HEK293 (cell line): Measurements from ENCODE around the gene GIN1.

Experiments used
- CTCF ChIA-PET: fragments of 350-600 bp; formaldehyde crosslinking; extraction: SDS; loops from one replicate; lab custom pipeline; 2021; ENCODE audit warnings: antibody characterized with exemption; lab: Yijun Ruan, JAX
- POLR2A ChIA-PET: fragments of 300-600 bp; formaldehyde crosslinking; extraction: SDS; loops from one replicate; lab custom pipeline; 2020; ENCODE audit warnings: antibody characterized with exemption, inconsistent platforms; lab: Yijun Ruan, JAX
- H3K27ac ChIP-seq: fragments of 200-500 bp; sonication (Bioruptor generic); 2 replicates; pipeline ENCODE4 v1.5.1; 2014; ENCODE audit warnings: low read depth, low read length, control low read depth, inconsistent platforms; ENCODE audit errors: extremely low read depth
- H3K36me3 ChIP-seq, 2 experiments: fragments of 200-500 bp in 1 of 2; sonication (Bioruptor generic) in 1 of 2; 1 replicate in 1 of 2; 2 replicates in 1 of 2; pipeline ENCODE4 v1.5.1; 2014 to 2017; ENCODE audit warnings: inconsistent platforms in 2 of 2, low read length in 2 of 2; ENCODE audit not compliant: control insufficient read depth in 2 of 2, insufficient read depth in 1 of 2
- H3K4me1 ChIP-seq: fragments of 200-500 bp; sonication (Bioruptor generic); 2 replicates; pipeline ENCODE4 v1.5.1; 2014; ENCODE audit warnings: mild to moderate bottlenecking, low read length, inconsistent platforms; ENCODE audit not compliant: control insufficient read depth, insufficient read depth
- H3K4me3 ChIP-seq: 2 replicates; pipeline ENCODE4 v1.5.1; 2011; ENCODE audit warnings: low read depth, mild to moderate bottlenecking, control low read depth, low read length, moderate library complexity
- H3K9me3 ChIP-seq: fragments of 200-500 bp; sonication (Bioruptor generic); 2 replicates; pipeline ENCODE4 v1.5.1; 2014; ENCODE audit warnings: low read depth, low read length, inconsistent platforms; ENCODE audit not compliant: control insufficient read depth, insufficient read depth
- HOXD13 ChIP-seq: sonication (generic); formaldehyde crosslinking; IDR thresholded peaks from 2 replicates; pipeline ENCODE4 v1.8.0; 2022; ENCODE audit warnings: missing genetic modification reagents, borderline replicate concordance
- OVOL3 ChIP-seq: fragments of 450-650 bp; formaldehyde crosslinking; IDR thresholded peaks from 2 replicates; pipeline ENCODE4 v1.5.1; 2016; ENCODE audit warnings: missing biosample characterization, missing genetic modification characterization
- SCRT2 ChIP-seq: fragments of 450-650 bp; formaldehyde crosslinking; IDR thresholded peaks from 2 replicates; pipeline ENCODE4 v1.5.1; 2016; ENCODE audit warnings: missing biosample characterization, missing genetic modification characterization
- SP3 ChIP-seq: fragments of 450-650 bp; formaldehyde crosslinking; IDR thresholded peaks from 2 replicates; pipeline ENCODE4 v1.5.1; 2016; ENCODE audit warnings: missing biosample characterization, missing genetic modification characterization
- YY2 ChIP-seq: fragments of 450-650 bp; formaldehyde crosslinking; IDR thresholded peaks from 2 replicates; pipeline ENCODE4 v1.5.1; 2016; ENCODE audit warnings: missing biosample characterization, missing genetic modification characterization
- ZBTB21 ChIP-seq: fragments of 450-650 bp; formaldehyde crosslinking; IDR thresholded peaks from 2 replicates; pipeline ENCODE4 v1.5.1; 2017; ENCODE audit warnings: missing biosample characterization, missing genetic modification characterization
- ZFP69B ChIP-seq: fragments of 450-650 bp; formaldehyde crosslinking; IDR thresholded peaks from 2 replicates; pipeline ENCODE4 v1.5.1; 2016; ENCODE audit warnings: missing biosample characterization, missing genetic modification characterization
- ZNF138 ChIP-seq: fragments of 450-650 bp; formaldehyde crosslinking; IDR thresholded peaks from 2 replicates; pipeline ENCODE4 v1.5.1; 2016; ENCODE audit warnings: missing biosample characterization, missing genetic modification characterization, borderline replicate concordance
- ZNF221 ChIP-seq: fragments of 450-650 bp; formaldehyde crosslinking; IDR thresholded peaks from 2 replicates; pipeline ENCODE4 v1.5.1; 2017; ENCODE audit warnings: missing biosample characterization, missing genetic modification characterization, borderline replicate concordance
- ZNF37A ChIP-seq: fragments of 450-650 bp; IDR thresholded peaks from 2 replicates; pipeline ENCODE4 v1.5.1; 2018; ENCODE audit warnings: missing biosample characterization, missing genetic modification characterization
- ZNF391 ChIP-seq: fragments of 450-650 bp; formaldehyde crosslinking; IDR thresholded peaks from 2 replicates; pipeline ENCODE4 v1.5.1; 2016; ENCODE audit warnings: low read depth, missing biosample characterization, missing genetic modification characterization, borderline replicate concordance
- ZNF610 ChIP-seq: fragments of 450-650 bp; formaldehyde crosslinking; IDR thresholded peaks from 2 replicates; pipeline ENCODE4 v1.5.1; 2016; ENCODE audit warnings: missing biosample characterization, missing genetic modification characterization, borderline replicate concordance
- ZNF670 ChIP-seq: fragments of 450-650 bp; formaldehyde crosslinking; IDR thresholded peaks from 2 replicates; pipeline ENCODE4 v1.5.1; 2016; ENCODE audit warnings: missing biosample characterization, missing genetic modification characterization, low read depth
- ZNF701 ChIP-seq: fragments of 450-650 bp; formaldehyde crosslinking; IDR thresholded peaks from 2 replicates; pipeline ENCODE4 v1.5.1; 2016; ENCODE audit warnings: missing biosample characterization, missing genetic modification characterization
- TF ChIP-seq, protein P1 (sequence below): fragments of 450-650 bp; IDR thresholded peaks from 2 replicates; pipeline ENCODE4 v1.5.1; 2018; ENCODE audit warnings: missing biosample characterization, mild to moderate bottlenecking, missing genetic modification characterization
- TF ChIP-seq, protein P2 (sequence below): sonication (generic); formaldehyde crosslinking; IDR thresholded peaks from 2 replicates; pipeline ENCODE4 v1.8.1; 2022; ENCODE audit warnings: mild to moderate bottlenecking, moderate library complexity, missing genetic modification reagents
- TF ChIP-seq, protein P3 (sequence below): fragments of 450-650 bp; formaldehyde crosslinking; IDR thresholded peaks from 2 replicates; pipeline ENCODE4 v1.5.1; 2016; ENCODE audit warnings: missing biosample characterization, missing genetic modification characterization
- TF ChIP-seq, protein P4 (sequence below): fragments of 450-650 bp; formaldehyde crosslinking; IDR thresholded peaks from 2 replicates; pipeline ENCODE4 v1.5.1; 2016; ENCODE audit warnings: missing biosample characterization, missing genetic modification characterization
- TF ChIP-seq, protein P5 (sequence below): fragments of 450-650 bp; formaldehyde crosslinking; IDR thresholded peaks from 2 replicates; pipeline ENCODE4 v1.5.1; 2016; ENCODE audit warnings: missing biosample characterization, missing genetic modification characterization, low read depth

Gene GIN1

DNA sequence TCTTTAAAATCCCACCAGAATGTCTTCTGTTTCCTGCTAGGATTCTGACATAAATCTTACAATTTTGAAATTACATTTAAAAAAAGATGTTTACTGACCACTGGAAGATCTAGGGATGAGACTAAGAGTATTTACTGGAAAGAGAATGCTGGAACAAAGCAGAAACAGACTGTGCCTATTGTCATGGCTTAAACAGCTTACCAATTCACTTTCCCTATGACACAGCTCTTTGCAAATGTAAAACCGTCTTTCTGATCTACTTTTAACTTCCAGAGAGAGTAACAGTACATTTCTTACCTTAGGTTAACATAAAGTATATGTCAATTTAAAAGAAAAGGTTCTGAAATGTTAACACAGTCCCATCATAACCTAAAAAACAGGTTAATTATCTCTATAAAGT lies 10.7 kb downstream of the GIN1 start:
- POLR2A ChIA-PET, result no interaction called here
- H3K4me3 ChIP-seq, result no peak overlapping the region
- H3K27ac ChIP-seq, result no peak overlapping the region
- TF ChIP-seq, protein P1, sequence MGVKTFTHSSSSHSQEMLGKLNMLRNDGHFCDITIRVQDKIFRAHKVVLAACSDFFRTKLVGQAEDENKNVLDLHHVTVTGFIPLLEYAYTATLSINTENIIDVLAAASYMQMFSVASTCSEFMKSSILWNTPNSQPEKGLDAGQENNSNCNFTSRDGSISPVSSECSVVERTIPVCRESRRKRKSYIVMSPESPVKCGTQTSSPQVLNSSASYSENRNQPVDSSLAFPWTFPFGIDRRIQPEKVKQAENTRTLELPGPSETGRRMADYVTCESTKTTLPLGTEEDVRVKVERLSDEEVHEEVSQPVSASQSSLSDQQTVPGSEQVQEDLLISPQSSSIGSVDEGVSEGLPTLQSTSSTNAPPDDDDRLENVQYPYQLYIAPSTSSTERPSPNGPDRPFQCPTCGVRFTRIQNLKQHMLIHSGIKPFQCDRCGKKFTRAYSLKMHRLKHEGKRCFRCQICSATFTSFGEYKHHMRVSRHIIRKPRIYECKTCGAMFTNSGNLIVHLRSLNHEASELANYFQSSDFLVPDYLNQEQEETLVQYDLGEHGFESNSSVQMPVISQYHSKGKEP (tag by site-specific recombination), result no peak
- TF ChIP-seq ZNF391 (tag by site-specific recombination), result no peak
- CTCF ChIA-PET, result no interaction called here
- peaks cover 3% of the 10 kb centered on the region; the same call in 1 of the 2 replicates for H3K4me1 ChIP-seq
- H3K9me3 ChIP-seq, result no peaks in the 10 kb centered on the region
- peaks cover 1 to 3% of the 10 kb centered on the region in 2 experiments; a peak in 1 of 3 replicates for H3K36me3 ChIP-seq

DNA sequence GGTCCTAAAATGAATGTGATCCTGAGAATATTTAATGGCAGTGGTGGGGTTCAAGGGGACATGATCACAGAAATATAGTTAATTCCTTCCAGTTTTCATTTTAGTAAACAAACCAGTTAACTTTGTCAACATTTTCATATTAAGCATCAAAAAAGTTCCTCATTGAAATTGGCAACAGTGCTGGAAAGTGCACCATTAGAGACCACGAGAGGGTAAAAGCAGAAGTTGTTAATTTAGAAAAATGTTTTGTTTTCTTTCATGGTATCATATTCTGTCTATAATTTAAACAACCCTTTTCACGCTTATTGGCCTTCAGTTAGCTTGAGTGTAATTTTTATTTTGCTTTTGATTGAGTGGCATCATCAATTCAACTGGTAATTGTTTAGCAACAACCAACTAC lies 11.9 kb downstream of the GIN1 start:
- Histone ChIP-seq H3K4me3 (no peak overlapping the region), H3K27ac (no peak overlapping the region), H3K4me1 (no peaks in the 10 kb centered on the region)
- TF ChIP-seq ZNF670 (tag by site-specific recombination) (no peak), ZNF138 (tag by site-specific recombination) (no peak), ZFP69B (tag by site-specific recombination) (no peak), ZBTB21 (tag by site-specific recombination) (no peak), ZNF221 (no peak), OVOL3 (tag by site-specific recombination) (no peak)
- TF ChIP-seq, protein P2, sequence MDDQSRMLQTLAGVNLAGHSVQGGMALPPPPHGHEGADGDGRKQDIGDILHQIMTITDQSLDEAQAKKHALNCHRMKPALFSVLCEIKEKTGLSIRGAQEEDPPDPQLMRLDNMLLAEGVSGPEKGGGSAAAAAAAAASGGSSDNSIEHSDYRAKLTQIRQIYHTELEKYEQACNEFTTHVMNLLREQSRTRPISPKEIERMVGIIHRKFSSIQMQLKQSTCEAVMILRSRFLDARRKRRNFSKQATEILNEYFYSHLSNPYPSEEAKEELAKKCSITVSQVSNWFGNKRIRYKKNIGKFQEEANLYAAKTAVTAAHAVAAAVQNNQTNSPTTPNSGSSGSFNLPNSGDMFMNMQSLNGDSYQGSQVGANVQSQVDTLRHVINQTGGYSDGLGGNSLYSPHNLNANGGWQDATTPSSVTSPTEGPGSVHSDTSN (CRISPR knock-in tag), result no peak
- TF ChIP-seq, protein P3, sequence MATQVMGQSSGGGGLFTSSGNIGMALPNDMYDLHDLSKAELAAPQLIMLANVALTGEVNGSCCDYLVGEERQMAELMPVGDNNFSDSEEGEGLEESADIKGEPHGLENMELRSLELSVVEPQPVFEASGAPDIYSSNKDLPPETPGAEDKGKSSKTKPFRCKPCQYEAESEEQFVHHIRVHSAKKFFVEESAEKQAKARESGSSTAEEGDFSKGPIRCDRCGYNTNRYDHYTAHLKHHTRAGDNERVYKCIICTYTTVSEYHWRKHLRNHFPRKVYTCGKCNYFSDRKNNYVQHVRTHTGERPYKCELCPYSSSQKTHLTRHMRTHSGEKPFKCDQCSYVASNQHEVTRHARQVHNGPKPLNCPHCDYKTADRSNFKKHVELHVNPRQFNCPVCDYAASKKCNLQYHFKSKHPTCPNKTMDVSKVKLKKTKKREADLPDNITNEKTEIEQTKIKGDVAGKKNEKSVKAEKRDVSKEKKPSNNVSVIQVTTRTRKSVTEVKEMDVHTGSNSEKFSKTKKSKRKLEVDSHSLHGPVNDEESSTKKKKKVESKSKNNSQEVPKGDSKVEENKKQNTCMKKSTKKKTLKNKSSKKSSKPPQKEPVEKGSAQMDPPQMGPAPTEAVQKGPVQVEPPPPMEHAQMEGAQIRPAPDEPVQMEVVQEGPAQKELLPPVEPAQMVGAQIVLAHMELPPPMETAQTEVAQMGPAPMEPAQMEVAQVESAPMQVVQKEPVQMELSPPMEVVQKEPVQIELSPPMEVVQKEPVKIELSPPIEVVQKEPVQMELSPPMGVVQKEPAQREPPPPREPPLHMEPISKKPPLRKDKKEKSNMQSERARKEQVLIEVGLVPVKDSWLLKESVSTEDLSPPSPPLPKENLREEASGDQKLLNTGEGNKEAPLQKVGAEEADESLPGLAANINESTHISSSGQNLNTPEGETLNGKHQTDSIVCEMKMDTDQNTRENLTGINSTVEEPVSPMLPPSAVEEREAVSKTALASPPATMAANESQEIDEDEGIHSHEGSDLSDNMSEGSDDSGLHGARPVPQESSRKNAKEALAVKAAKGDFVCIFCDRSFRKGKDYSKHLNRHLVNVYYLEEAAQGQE (tag by site-specific recombination), result no peak
- TF ChIP-seq, protein P4, sequence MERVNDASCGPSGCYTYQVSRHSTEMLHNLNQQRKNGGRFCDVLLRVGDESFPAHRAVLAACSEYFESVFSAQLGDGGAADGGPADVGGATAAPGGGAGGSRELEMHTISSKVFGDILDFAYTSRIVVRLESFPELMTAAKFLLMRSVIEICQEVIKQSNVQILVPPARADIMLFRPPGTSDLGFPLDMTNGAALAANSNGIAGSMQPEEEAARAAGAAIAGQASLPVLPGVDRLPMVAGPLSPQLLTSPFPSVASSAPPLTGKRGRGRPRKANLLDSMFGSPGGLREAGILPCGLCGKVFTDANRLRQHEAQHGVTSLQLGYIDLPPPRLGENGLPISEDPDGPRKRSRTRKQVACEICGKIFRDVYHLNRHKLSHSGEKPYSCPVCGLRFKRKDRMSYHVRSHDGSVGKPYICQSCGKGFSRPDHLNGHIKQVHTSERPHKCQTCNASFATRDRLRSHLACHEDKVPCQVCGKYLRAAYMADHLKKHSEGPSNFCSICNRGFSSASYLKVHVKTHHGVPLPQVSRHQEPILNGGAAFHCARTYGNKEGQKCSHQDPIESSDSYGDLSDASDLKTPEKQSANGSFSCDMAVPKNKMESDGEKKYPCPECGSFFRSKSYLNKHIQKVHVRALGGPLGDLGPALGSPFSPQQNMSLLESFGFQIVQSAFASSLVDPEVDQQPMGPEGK (tag by site-specific recombination), result no peak
- TF ChIP-seq, all 188 proteins: peak for 0
- ChIA-PET CTCF (no interaction called here), POLR2A (no interaction called here)
- no peaks in the 10 kb centered on the region for H3K9me3 ChIP-seq
- peaks cover 3% of the 10 kb centered on the region in 2 experiments; a peak in 2 of 3 replicates for H3K36me3 ChIP-seq

DNA sequence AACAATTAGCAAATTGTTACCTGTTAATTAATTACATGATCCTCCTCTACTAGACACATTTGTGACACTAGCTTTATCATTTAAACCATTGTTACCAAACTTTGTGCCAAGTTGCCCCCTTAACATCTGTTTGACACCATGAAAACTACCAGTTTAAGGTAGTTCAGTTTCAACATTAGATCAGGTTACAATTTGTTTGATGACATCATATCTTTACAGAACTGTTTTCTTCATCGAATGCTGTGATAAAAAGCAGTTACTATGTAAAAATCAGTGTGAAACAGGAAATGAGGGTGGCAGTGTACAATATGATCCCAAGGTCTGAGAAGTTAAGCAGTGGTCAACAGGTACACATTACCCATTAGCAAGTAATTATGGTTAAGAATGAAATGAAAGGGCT lies 17.7 kb downstream of the GIN1 start:
- POLR2A ChIA-PET, result no interaction called here
- TF ChIP-seq, protein P5, sequence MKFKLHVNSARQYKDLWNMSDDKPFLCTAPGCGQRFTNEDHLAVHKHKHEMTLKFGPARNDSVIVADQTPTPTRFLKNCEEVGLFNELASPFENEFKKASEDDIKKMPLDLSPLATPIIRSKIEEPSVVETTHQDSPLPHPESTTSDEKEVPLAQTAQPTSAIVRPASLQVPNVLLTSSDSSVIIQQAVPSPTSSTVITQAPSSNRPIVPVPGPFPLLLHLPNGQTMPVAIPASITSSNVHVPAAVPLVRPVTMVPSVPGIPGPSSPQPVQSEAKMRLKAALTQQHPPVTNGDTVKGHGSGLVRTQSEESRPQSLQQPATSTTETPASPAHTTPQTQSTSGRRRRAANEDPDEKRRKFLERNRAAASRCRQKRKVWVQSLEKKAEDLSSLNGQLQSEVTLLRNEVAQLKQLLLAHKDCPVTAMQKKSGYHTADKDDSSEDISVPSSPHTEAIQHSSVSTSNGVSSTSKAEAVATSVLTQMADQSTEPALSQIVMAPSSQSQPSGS (tag by site-specific recombination), result peak; percentile 77
- TF ChIP-seq SP3 (tag by site-specific recombination), result no peak
- no peak for TF ChIP-seq ZNF37A
- no peak for TF ChIP-seq YY2 (tag by site-specific recombination)
- no peak for TF ChIP-seq ZNF701 (tag by site-specific recombination)
- peak; percentile 39 for TF ChIP-seq SCRT2
- TF ChIP-seq HOXD13 (CRISPR knock-in tag), result no peak
- no peak for TF ChIP-seq ZNF610
- TF ChIP-seq, all 188 proteins: peak for 2
- CTCF ChIA-PET, result interaction anchor here (0.7 kb wide), 1 partner anchor 1089 kb away, joined by 4 read pairs; no protein-coding TSS in a partner anchor
- Histone ChIP-seq H3K4me1 (no peaks in the 10 kb centered on the region), H3K4me3 (no peak overlapping the region), H3K27ac (no peak overlapping the region), H3K36me3 (peaks cover 10 to 15% of the 10 kb centered on the region in 2 experiments; a peak in 2 of 3 replicates), H3K9me3 (no peaks in the 10 kb centered on the region)
